Kidney epithelial cell (primary cell): ENCODE measurements around the gene CCRL2. TPM values are rescaled to one million over a fixed set of nuclear protein-coding genes. Genes with fewer than 3 reads are reported as not detected.

Experiments
- DNase-seq: peaks from one replicate; pipeline ENCODE4 v3.0.0-alpha.2; 2010; ENCODE audit warnings: low read depth
- H3K27me3 ChIP-seq: 2 replicates; pipeline ENCODE4 v1.6.0; 2011; ENCODE audit warnings: low read length; ENCODE audit not compliant: control insufficient read depth, insufficient read depth
- H3K36me3 ChIP-seq: 2 replicates; pipeline ENCODE4 v1.5.1; 2011; ENCODE audit warnings: low read length; ENCODE audit not compliant: control insufficient read depth, insufficient read depth
- H3K4me3 ChIP-seq: 2 replicates; pipeline ENCODE4 v1.5.1; 2011; ENCODE audit warnings: low read depth, mild to moderate bottlenecking, control low read depth, low read length
- total RNA-seq: library from RNA; depleted of rRNA; stranded (reverse); fragments of >200 nt; gene quantifications from 2 replicates; pipeline ENCODE4 v1.2.3, GENCODE V29; 2015
- TF ChIP-seq, protein P1 (sequence below): IDR thresholded peaks from 2 replicates; pipeline ENCODE4 v1.5.1; 2011; ENCODE audit warnings: mild to moderate bottlenecking, moderate library complexity, low read length, control low read depth, inconsistent platforms; ENCODE audit not compliant: insufficient read depth, poor library complexity, severe bottlenecking

CCRL2 gene
- total RNA-seq, 1 donor from 2014 or later = 0.29 TPM

DNA sequence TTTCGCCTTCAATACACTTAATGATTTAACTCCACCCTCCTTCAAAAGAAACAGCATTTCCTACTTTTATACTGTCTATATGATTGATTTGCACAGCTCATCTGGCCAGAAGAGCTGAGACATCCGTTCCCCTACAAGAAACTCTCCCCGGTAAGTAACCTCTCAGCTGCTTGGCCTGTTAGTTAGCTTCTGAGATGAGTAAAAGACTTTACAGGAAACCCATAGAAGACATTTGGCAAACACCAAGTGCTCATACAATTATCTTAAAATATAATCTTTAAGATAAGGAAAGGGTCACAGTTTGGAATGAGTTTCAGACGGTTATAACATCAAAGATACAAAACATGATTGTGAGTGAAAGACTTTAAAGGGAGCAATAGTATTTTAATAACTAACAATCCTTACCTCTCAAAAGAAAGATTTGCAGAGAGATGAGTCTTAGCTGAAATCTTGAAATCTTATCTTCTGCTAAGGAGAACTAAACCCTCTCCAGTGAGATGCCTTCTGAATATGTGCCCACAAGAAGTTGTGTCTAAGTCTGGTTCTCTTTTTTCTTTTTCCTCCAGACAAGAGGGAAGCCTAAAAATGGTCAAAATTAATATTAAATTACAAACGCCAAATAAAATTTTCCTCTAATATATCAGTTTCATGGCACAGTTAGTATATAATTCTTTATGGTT lies 36.1 kb upstream of the CCRL2 start, which contains the start of gene CCR5:
Gene CCR5 (plus strand): TSS at position 108 of the 680 bp plus-strand sequence. CDS start 1,957 bp downstream, outside the sequence.
- Histone ChIP-seq H3K27me3 (peaks cover 12% of the 10 kb centered on the region), H3K36me3 (no peaks in the 10 kb centered on the region), H3K4me3 (no peak within 1 kb of the TSS)
- TF ChIP-seq, protein P1, sequence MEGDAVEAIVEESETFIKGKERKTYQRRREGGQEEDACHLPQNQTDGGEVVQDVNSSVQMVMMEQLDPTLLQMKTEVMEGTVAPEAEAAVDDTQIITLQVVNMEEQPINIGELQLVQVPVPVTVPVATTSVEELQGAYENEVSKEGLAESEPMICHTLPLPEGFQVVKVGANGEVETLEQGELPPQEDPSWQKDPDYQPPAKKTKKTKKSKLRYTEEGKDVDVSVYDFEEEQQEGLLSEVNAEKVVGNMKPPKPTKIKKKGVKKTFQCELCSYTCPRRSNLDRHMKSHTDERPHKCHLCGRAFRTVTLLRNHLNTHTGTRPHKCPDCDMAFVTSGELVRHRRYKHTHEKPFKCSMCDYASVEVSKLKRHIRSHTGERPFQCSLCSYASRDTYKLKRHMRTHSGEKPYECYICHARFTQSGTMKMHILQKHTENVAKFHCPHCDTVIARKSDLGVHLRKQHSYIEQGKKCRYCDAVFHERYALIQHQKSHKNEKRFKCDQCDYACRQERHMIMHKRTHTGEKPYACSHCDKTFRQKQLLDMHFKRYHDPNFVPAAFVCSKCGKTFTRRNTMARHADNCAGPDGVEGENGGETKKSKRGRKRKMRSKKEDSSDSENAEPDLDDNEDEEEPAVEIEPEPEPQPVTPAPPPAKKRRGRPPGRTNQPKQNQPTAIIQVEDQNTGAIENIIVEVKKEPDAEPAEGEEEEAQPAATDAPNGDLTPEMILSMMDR = no peak
- no peak for DNase-seq

DNA sequence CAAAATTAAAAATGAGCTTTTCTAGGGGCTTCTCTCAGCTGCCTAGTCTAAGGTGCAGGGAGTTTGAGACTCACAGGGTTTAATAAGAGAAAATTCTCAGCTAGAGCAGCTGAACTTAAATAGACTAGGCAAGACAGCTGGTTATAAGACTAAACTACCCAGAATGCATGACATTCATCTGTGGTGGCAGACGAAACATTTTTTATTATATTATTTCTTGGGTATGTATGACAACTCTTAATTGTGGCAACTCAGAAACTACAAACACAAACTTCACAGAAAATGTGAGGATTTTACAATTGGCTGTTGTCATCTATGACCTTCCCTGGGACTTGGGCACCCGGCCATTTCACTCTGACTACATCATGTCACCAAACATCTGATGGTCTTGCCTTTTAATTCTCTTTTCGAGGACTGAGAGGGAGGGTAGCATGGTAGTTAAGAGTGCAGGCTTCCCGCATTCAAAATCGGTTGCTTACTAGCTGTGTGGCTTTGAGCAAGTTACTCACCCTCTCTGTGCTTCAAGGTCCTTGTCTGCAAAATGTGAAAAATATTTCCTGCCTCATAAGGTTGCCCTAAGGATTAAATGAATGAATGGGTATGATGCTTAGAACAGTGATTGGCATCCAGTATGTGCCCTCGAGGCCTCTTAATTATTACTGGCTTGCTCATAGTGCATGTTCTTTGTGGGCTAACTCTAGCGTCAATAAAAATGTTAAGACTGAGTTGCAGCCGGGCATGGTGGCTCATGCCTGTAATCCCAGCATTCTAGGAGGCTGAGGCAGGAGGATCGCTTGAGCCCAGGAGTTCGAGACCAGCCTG lies 35.3 kb upstream of the CCRL2 start:
- TF ChIP-seq, protein P1 = no peak
- no peak for DNase-seq
- Histone ChIP-seq H3K4me3 (no peak overlapping the region), H3K27me3 (peaks cover 9% of the 10 kb centered on the region), H3K36me3 (no peaks in the 10 kb centered on the region)

DNA sequence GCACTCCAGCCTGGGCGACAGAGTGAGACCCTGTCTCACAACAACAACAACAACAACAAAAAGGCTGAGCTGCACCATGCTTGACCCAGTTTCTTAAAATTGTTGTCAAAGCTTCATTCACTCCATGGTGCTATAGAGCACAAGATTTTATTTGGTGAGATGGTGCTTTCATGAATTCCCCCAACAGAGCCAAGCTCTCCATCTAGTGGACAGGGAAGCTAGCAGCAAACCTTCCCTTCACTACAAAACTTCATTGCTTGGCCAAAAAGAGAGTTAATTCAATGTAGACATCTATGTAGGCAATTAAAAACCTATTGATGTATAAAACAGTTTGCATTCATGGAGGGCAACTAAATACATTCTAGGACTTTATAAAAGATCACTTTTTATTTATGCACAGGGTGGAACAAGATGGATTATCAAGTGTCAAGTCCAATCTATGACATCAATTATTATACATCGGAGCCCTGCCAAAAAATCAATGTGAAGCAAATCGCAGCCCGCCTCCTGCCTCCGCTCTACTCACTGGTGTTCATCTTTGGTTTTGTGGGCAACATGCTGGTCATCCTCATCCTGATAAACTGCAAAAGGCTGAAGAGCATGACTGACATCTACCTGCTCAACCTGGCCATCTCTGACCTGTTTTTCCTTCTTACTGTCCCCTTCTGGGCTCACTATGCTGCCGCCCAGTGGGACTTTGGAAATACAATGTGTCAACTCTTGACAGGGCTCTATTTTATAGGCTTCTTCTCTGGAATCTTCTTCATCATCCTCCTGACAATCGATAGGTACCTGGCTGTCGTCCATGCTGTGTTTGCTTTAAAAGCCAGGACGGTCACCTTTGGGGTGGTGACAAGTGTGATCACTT lies 34.3 kb upstream of the CCRL2 start:
- DNase-seq = no peak
- H3K27me3 ChIP-seq = peaks cover 9% of the 10 kb centered on the region

DNA sequence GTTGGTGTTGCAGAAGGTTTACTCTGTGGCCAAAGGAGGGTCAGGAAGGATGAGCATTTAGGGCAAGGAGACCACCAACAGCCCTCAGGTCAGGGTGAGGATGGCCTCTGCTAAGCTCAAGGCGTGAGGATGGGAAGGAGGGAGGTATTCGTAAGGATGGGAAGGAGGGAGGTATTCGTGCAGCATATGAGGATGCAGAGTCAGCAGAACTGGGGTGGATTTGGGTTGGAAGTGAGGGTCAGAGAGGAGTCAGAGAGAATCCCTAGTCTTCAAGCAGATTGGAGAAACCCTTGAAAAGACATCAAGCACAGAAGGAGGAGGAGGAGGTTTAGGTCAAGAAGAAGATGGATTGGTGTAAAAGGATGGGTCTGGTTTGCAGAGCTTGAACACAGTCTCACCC lies 32.3 kb upstream of the CCRL2 start:
- TF ChIP-seq, protein P1 = no peak
- Histone ChIP-seq H3K4me3 (no peak overlapping the region), H3K36me3 (no peaks in the 10 kb centered on the region), H3K27me3 (peaks cover 7% of the 10 kb centered on the region)
- DNase-seq = no peak

More for the DNA sequence above, 34.3 kb upstream of the CCRL2 start:
- H3K36me3 ChIP-seq = no peaks in the 10 kb centered on the region
- TF ChIP-seq, protein P1 = peak; percentile 67
- no peak overlapping the region for H3K4me3 ChIP-seq

DNA sequence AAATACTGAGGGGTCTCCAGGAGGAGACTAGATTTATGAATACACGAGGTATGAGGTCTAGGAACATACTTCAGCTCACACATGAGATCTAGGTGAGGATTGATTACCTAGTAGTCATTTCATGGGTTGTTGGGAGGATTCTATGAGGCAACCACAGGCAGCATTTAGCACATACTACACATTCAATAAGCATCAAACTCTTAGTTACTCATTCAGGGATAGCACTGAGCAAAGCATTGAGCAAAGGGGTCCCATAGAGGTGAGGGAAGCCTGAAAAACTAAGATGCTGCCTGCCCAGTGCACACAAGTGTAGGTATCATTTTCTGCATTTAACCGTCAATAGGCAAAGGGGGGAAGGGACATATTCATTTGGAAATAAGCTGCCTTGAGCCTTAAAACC lies 31.8 kb upstream of the CCRL2 start:
- Histone ChIP-seq H3K4me3 (no peak overlapping the region), H3K36me3 (no peaks in the 10 kb centered on the region), H3K27me3 (peaks cover 7% of the 10 kb centered on the region)
- TF ChIP-seq, protein P1 = no peak
- no peak for DNase-seq
